ENCODE measurements around the gene NAGA. TPM values are rescaled to one million over a fixed set of nuclear protein-coding genes. Genes with fewer than 3 reads are reported as not detected.

NAGA gene
- total RNA-seq, 2 experiments from 2014 or later = 14.4 to 16.9 TPM

DNA sequence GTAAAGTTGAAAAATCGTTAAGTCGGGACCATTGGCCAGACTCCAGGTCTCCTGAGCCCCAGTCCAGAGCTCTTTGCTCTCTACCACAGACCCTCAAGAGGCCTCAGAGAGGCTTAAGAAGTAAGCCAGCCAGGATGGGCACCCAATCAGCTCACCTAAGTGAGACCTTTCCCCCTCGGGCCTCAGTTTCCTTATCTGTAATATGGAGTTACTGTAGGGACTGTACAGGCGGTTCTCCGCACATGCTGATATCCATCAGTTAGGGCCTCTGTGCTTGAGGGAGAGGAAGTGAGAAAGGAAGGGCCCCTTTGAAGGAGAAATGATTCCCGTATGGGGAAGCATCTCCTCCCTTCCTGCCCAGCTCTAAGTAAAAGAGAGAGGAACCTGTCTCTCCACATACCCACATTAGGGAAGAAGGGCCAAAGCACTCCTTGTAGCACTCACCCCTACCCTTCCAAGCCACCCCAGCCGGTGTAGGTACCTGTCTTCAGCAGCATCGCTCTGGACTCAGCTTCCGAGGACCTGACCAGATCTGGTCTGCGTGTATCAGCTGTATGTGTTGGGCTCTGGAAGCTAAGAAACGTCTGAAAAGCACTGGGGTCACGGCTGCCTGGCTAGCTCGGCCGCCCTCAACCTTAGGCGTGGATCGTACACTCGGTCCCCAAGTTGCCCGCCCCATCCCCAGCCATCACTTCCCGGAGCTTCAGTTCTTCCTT, 653 bp downstream of the NAGA start:
- TF ChIP-seq, protein P1, sequence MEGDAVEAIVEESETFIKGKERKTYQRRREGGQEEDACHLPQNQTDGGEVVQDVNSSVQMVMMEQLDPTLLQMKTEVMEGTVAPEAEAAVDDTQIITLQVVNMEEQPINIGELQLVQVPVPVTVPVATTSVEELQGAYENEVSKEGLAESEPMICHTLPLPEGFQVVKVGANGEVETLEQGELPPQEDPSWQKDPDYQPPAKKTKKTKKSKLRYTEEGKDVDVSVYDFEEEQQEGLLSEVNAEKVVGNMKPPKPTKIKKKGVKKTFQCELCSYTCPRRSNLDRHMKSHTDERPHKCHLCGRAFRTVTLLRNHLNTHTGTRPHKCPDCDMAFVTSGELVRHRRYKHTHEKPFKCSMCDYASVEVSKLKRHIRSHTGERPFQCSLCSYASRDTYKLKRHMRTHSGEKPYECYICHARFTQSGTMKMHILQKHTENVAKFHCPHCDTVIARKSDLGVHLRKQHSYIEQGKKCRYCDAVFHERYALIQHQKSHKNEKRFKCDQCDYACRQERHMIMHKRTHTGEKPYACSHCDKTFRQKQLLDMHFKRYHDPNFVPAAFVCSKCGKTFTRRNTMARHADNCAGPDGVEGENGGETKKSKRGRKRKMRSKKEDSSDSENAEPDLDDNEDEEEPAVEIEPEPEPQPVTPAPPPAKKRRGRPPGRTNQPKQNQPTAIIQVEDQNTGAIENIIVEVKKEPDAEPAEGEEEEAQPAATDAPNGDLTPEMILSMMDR (conservative IDR thresholded peaks at IDR 0.05; ENCODE audit: low read length) = no peak
- TF ChIP-seq EZH2phosphoT487 (IDR thresholded peaks at IDR 0.05; ENCODE audit: borderline replicate concordance, low read depth, low read length) = no peak
- TSS peak; percentile 93 for BruUV-seq (replicated peaks)
- peak; percentile 39 for DNase-seq (ENCODE audit: low spot score)
- Histone ChIP-seq H3K9me3 (ENCODE audit: low read length) (no peaks in the 10 kb centered on the region), H3K36me3 (ENCODE audit: insufficient read depth, low read length) (peaks cover 23% of the 10 kb centered on the region; the same call in 1 of the 2 replicates), H4K20me1 (ENCODE audit: insufficient read depth, low read length) (no peaks in the 10 kb centered on the region), H3K4me1 (ENCODE audit: insufficient read depth, low read length, poor library complexity, severe bottlenecking) (peaks cover 18% of the 10 kb centered on the region), H3K4me2 (ENCODE audit: low read length) (peak overlapping the region; percentile 85), H2AFZ (ENCODE audit: low read length) (peak overlapping the region; percentile 84), H3K27ac (ENCODE audit: low read depth, low read length, poor library complexity, severe bottlenecking) (peak overlapping the region; percentile 38), H3K79me2 (ENCODE audit: insufficient read depth, low read depth, low read length) (no peaks in the 10 kb centered on the region), H3K9me2 (ENCODE audit: insufficient read depth, low read length) (no peaks in the 10 kb centered on the region), H3K4me3 (ENCODE audit: low read depth, low read length, poor library complexity, severe bottlenecking) (peak overlapping the region; percentile 74)
- POLR2A ChIA-PET = interaction anchor here (0.6 to 1.2 kb wide), 3 partner anchors 9 to 80 kb away, joined by 3 read pairs; partner anchors contain the start of gene NDUFA6
- intact Hi-C loops (cut with micrococcal nuclease; ENCODE audit: unreplicated experiment) = no loop called here
- CTCF ChIA-PET (ENCODE audit: unreplicated experiment) = interaction anchor here (0.5 to 1.5 kb wide), 4 partner anchors 8 to 584 kb away, joined by 3 to 4 read pairs (median 3); partner anchors contain the start of gene NDUFA6

DNA sequence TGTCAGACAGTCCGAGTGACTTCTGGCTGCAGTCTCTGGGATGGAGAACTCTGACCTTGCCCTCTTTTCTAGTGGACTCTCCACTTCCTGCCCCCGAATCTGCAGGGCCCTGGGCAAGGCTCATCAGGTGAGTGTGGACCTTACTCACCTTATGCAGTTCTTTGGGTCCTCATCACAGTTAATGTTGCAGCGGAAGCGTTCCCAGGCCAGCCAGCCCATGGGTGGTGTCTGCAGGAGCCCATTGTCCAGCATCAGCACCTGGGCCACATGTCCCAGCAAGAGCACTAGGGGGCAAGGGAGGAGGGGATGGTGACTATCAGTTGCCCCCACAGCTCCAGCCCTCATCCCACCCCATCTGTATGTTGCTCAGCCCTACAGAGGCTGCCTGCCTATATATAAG, 2.3 kb downstream of the NAGA start:
- ChIA-PET POLR2A (interaction anchor here (1.0 kb wide), 1 partner anchor 12 kb away, joined by 3 read pairs; the partner anchor contains the start of gene SMDT1), CTCF (ENCODE audit: unreplicated experiment) (no interaction called here)
- TF ChIP-seq, protein P1 (conservative IDR thresholded peaks at IDR 0.05; ENCODE audit: low read length) = no peak
- TF ChIP-seq EZH2phosphoT487 (IDR thresholded peaks at IDR 0.05; ENCODE audit: borderline replicate concordance, low read depth, low read length) = no peak
- Histone ChIP-seq H3K4me1 (ENCODE audit: insufficient read depth, low read length, poor library complexity, severe bottlenecking) (peaks cover 18% of the 10 kb centered on the region), H3K36me3 (ENCODE audit: insufficient read depth, low read length) (peaks cover 28% of the 10 kb centered on the region), H3K27ac (ENCODE audit: low read depth, low read length, poor library complexity, severe bottlenecking) (no peak overlapping the region), H4K20me1 (ENCODE audit: insufficient read depth, low read length) (no peaks in the 10 kb centered on the region), H3K9me2 (ENCODE audit: insufficient read depth, low read length) (no peaks in the 10 kb centered on the region), H3K79me2 (ENCODE audit: insufficient read depth, low read depth, low read length) (no peaks in the 10 kb centered on the region), H3K9me3 (ENCODE audit: low read length) (no peaks in the 10 kb centered on the region), H2AFZ (ENCODE audit: low read length) (no peak overlapping the region), H3K4me3 (ENCODE audit: low read depth, low read length, poor library complexity, severe bottlenecking) (no peak overlapping the region), H3K4me2 (ENCODE audit: low read length) (no peak overlapping the region)
- intact Hi-C loops (cut with micrococcal nuclease; ENCODE audit: unreplicated experiment) = no loop called here
- no peak for DNase-seq (ENCODE audit: low spot score)
- no TSS peak for BruUV-seq (replicated peaks)

- Histone ChIP-seq H3K79me2 (ENCODE audit: insufficient read depth, low read depth, low read length) (no peaks in the 10 kb centered on the region), H3K4me1 (ENCODE audit: insufficient read depth, low read length, poor library complexity, severe bottlenecking) (peaks cover 18% of the 10 kb centered on the region), H3K4me2 (ENCODE audit: low read length) (no peak overlapping the region), H3K9me2 (ENCODE audit: insufficient read depth, low read length) (no peaks in the 10 kb centered on the region), H3K4me3 (ENCODE audit: low read depth, low read length, poor library complexity, severe bottlenecking) (no peak overlapping the region), H3K36me3 (ENCODE audit: insufficient read depth, low read length) (peaks cover 33% of the 10 kb centered on the region), H4K20me1 (ENCODE audit: insufficient read depth, low read length) (no peaks in the 10 kb centered on the region), H3K27ac (ENCODE audit: low read depth, low read length, poor library complexity, severe bottlenecking) (no peak overlapping the region), H3K9me3 (ENCODE audit: low read length) (no peaks in the 10 kb centered on the region), H2AFZ (ENCODE audit: low read length) (no peak overlapping the region)
- intact Hi-C loops (cut with micrococcal nuclease; ENCODE audit: unreplicated experiment) = no loop called here
- BruUV-seq (replicated peaks) = no TSS peak
- DNase-seq (ENCODE audit: low spot score) = no peak
- CTCF ChIA-PET (ENCODE audit: unreplicated experiment) = no interaction called here
- POLR2A ChIA-PET = interaction anchor here (1.0 kb wide), 1 partner anchor 12 kb away, joined by 3 read pairs; the partner anchor contains the start of gene SMDT1
- TF ChIP-seq EZH2phosphoT487 (IDR thresholded peaks at IDR 0.05; ENCODE audit: borderline replicate concordance, low read depth, low read length) = no peak
- TF ChIP-seq, protein P1 (conservative IDR thresholded peaks at IDR 0.05; ENCODE audit: low read length) = no peak
These were observed 2.9 kb downstream of the NAGA start for GRCh38 chr22:42067671-42068251.
